ENCODE results near the gene RPH3AL. TPM values are rescaled to one million over a fixed set of nuclear protein-coding genes. Genes with fewer than 3 reads are reported as not detected.

RPH3AL gene
- total RNA-seq, 1 experiment from 2014 or later = 26.0 TPM

GRCh38 chr17:353838-354234 is 1.2 kb upstream of the RPH3AL start:
- no peaks in the 10 kb centered on the region for H3K79me2 ChIP-seq (ENCODE audit: low read depth)
- ChIA-PET POLR2A (ENCODE audit: unreplicated experiment) (interaction anchor here (0.6 kb wide), 1 partner anchor 382 kb away, joined by 6 read pairs; no protein-coding TSS in a partner anchor), CTCF (interaction anchor here (0.6 to 1.1 kb wide), 2 partner anchors 59 to 205 kb away, joined by 5 read pairs; no protein-coding TSS in a partner anchor)
- peaks cover 5% of the 10 kb centered on the region; the same call in 1 of the 2 replicates for H3K9me3 ChIP-seq (ENCODE audit: insufficient read depth, low read depth)
- H3K4me3 ChIP-seq = no peak overlapping the region
- no peaks in the 10 kb centered on the region for H3K27me3 ChIP-seq (ENCODE audit: insufficient read depth, low read depth)
- H3K36me3 ChIP-seq (ENCODE audit: low read depth) = no peaks in the 10 kb centered on the region
- H3F3A ChIP-seq (ENCODE audit: insufficient read depth, low read depth) = peaks cover 8% of the 10 kb centered on the region; the same call in 1 of the 2 replicates
- intact Hi-C loops (cut with micrococcal nuclease; ENCODE audit: unreplicated experiment) = no loop called here
- no peaks in the 10 kb centered on the region for H3K9me2 ChIP-seq (ENCODE audit: insufficient read depth)
- no peak overlapping the region for H3K4me2 ChIP-seq
- no peak for DNase-seq
- H3K4me1 ChIP-seq (replicated peaks; ENCODE audit: insufficient read depth) = peaks cover 23% of the 10 kb centered on the region
- no peaks in the 10 kb centered on the region for H4K20me1 ChIP-seq (ENCODE audit: insufficient read depth)
- H2AFZ ChIP-seq = no peak overlapping the region
- no TSS peak for BruUV-seq (replicated peaks)
- H3K27ac ChIP-seq = no peak overlapping the region
- TF ChIP-seq CTCF (conservative IDR thresholded peaks at IDR 0.05) (no peak), EZH2 (IDR thresholded peaks at IDR 0.05; ENCODE audit: low read depth) (no peak)

- H3K4me3 ChIP-seq = no peak overlapping the region
- no peak for DNase-seq
- POLR2A ChIA-PET (ENCODE audit: unreplicated experiment) = no interaction called here
- BruUV-seq (replicated peaks) = no TSS peak
- H3K27me3 ChIP-seq (ENCODE audit: insufficient read depth, low read depth) = no peaks in the 10 kb centered on the region
- no peak overlapping the region for H3K4me2 ChIP-seq
- peaks cover 5% of the 10 kb centered on the region; the same call in 1 of the 2 replicates for H3K9me3 ChIP-seq (ENCODE audit: insufficient read depth, low read depth)
- no peak overlapping the region for H2AFZ ChIP-seq
- TF ChIP-seq EZH2 (IDR thresholded peaks at IDR 0.05; ENCODE audit: low read depth) (no peak), CTCF (conservative IDR thresholded peaks at IDR 0.05) (no peak)
- H3K27ac ChIP-seq = no peak overlapping the region
- peaks cover 8% of the 10 kb centered on the region; the same call in 1 of the 2 replicates for H3F3A ChIP-seq (ENCODE audit: insufficient read depth, low read depth)
- H3K79me2 ChIP-seq (ENCODE audit: low read depth) = no peaks in the 10 kb centered on the region
- peaks cover 23% of the 10 kb centered on the region for H3K4me1 ChIP-seq (replicated peaks; ENCODE audit: insufficient read depth)
- intact Hi-C loops (cut with micrococcal nuclease; ENCODE audit: unreplicated experiment) = no loop called here
- H3K36me3 ChIP-seq (ENCODE audit: low read depth) = no peaks in the 10 kb centered on the region
- no peaks in the 10 kb centered on the region for H4K20me1 ChIP-seq (ENCODE audit: insufficient read depth)
- no peaks in the 10 kb centered on the region for H3K9me2 ChIP-seq (ENCODE audit: insufficient read depth)
- CTCF ChIA-PET = interaction anchor here (0.6 to 1.1 kb wide), 2 partner anchors 59 to 204 kb away, joined by 5 read pairs; no protein-coding TSS in a partner anchor
Measured at GRCh38 chr17:353213-353837, 718 bp upstream of the RPH3AL start.

GRCh38 chr17:351875-352420 is 659 bp downstream of the RPH3AL start:
- Histone ChIP-seq H3F3A (ENCODE audit: insufficient read depth, low read depth) (peaks cover 8% of the 10 kb centered on the region; the same call in 1 of the 2 replicates), H3K36me3 (ENCODE audit: low read depth) (no peaks in the 10 kb centered on the region), H4K20me1 (ENCODE audit: insufficient read depth) (no peaks in the 10 kb centered on the region), H3K9me3 (ENCODE audit: insufficient read depth, low read depth) (peaks cover 5% of the 10 kb centered on the region; the same call in 1 of the 2 replicates), H3K4me2 (no peak overlapping the region), H3K9me2 (ENCODE audit: insufficient read depth) (no peaks in the 10 kb centered on the region), H3K4me3 (no peak overlapping the region), H3K79me2 (ENCODE audit: low read depth) (no peaks in the 10 kb centered on the region), H3K27ac (no peak overlapping the region), H3K4me1 (replicated peaks; ENCODE audit: insufficient read depth) (peaks cover 23% of the 10 kb centered on the region), H3K27me3 (ENCODE audit: insufficient read depth, low read depth) (no peaks in the 10 kb centered on the region), H2AFZ (no peak overlapping the region)
- BruUV-seq (replicated peaks) = no TSS peak
- no peak for TF ChIP-seq CTCF (conservative IDR thresholded peaks at IDR 0.05)
- no peak for TF ChIP-seq EZH2 (IDR thresholded peaks at IDR 0.05; ENCODE audit: low read depth)
- ChIA-PET POLR2A (ENCODE audit: unreplicated experiment) (no interaction called here), CTCF (no interaction called here)
- no peak for DNase-seq
- intact Hi-C loops (cut with micrococcal nuclease; ENCODE audit: unreplicated experiment) = no loop called here
